Gastrocnemius medialis (tissue), 4 donors: ENCODE measurements around the gene ITPR2. TPM values are rescaled to one million over a fixed set of nuclear protein-coding genes. Genes with fewer than 3 reads are reported as not detected.

Experiments used
- ATAC-seq, 2 donors: fragments of 150-250 bp; one replicate each; pipeline ENCODE4 v1.9.1; 2016
- DNase-seq, 2 donors: peaks; one replicate each; pipeline ENCODE4 v3.0.0-alpha.2; 2019
- H3K27ac ChIP-seq, 4 donors: fragments of 200-600 bp; sonication (generic); 1 replicate in 1 of 4; 2 replicates in 3 of 4; pipeline ENCODE4 v1.5.1; 2016 to 2018; ENCODE audit warnings: mild to moderate bottlenecking in 2 of 4, moderate library complexity in 1 of 4
- H3K27me3 ChIP-seq, 3 donors: fragments of 200-600 bp; sonication (generic) in 2 of 3; 1 replicate in 1 of 3; 2 replicates in 2 of 3; pipeline versions ENCODE4 v1.5.1 to v1.6.0; 2016 to 2019; ENCODE audit warnings: mild to moderate bottlenecking in 1 of 3, moderate library complexity in 1 of 3
- H3K36me3 ChIP-seq, 2 donors: fragments of 200-600 bp; sonication (generic) in 1 of 2; one replicate each; pipeline ENCODE4 v1.5.1; 2017 to 2018
- H3K4me1 ChIP-seq, 2 donors: fragments of 200-600 bp; sonication (generic) in 1 of 2; one replicate each; pipeline ENCODE4 v1.5.1; 2016 to 2017; ENCODE audit warnings: mild to moderate bottlenecking in 2 of 2
- H3K4me3 ChIP-seq, 4 donors: fragments of 200-600 bp; sonication (generic) in 3 of 4; 1 replicate in 1 of 4; 2 replicates in 3 of 4; pipeline ENCODE4 v1.5.1; 2016 to 2019; ENCODE audit warnings: mild to moderate bottlenecking in 2 of 4
- H3K9me3 ChIP-seq, 3 donors: fragments of 200-600 bp; sonication (generic) in 2 of 3; 1 replicate in 1 of 3; 2 replicates in 2 of 3; pipeline ENCODE4 v1.5.1; 2016 to 2019
- POLR2A ChIP-seq, 2 donors: fragments of 450-650 bp; IDR thresholded peaks; one replicate each; pipeline ENCODE4 v1.6.1; 2017; ENCODE audit warnings: antibody characterized with exemption in 2 of 2, mild to moderate bottlenecking in 2 of 2, moderate library complexity in 2 of 2
- in situ Hi-C, 4 donors: fragments of 200-750 bp; cut with MboI; loops; one replicate each; pipeline versions ENCODE4 v1.15.0 to v1.8.0; 2017; ENCODE audit warnings: low sequenced_read_pairs in 4 of 4
- intact Hi-C: fragments of 100-400 bp; cut with DNase I; formaldehyde crosslinking; loops from one replicate; pipeline ENCODE4 v1.15.1; 2023; ENCODE audit warnings: low total_unique reads
- total RNA-seq, 4 donors: library from RNA; depleted of rRNA; stranded (reverse); fragments of >200 nt; gene quantifications; one replicate each; pipeline versions ENCODE4 v1.1.0 to v1.2.3, GENCODE V29; 2016
- TF ChIP-seq, protein P1 (sequence below), 5 experiments: fragments of 450-650 bp in 3 of 5; fragments of 200-600 bp in 2 of 5; sonication (generic) in 2 of 5; IDR thresholded peaks in 4 of 5; conservative IDR thresholded peaks in 1 of 5; 1 replicate in 4 of 5; 2 replicates in 1 of 5; pipeline ENCODE4 v1.5.1; 2016 to 2019; ENCODE audit warnings: antibody characterized with exemption in 5 of 5, mild to moderate bottlenecking in 3 of 5, moderate library complexity in 3 of 5

The ITPR2 gene
- total RNA-seq, 4 donors from 2014 or later = 3.8 to 23.8 (median 4.1) TPM

- DNase-seq (no peak), ATAC-seq (no peak)
- intact Hi-C loops = no loop called here
- Histone ChIP-seq H3K4me1 (peaks cover 0 to 22% of the 10 kb centered on the region in 2 donors), H3K27ac (no peak overlapping the region), H3K36me3 (no peaks in the 10 kb centered on the region), H3K4me3 (no peak overlapping the region), H3K9me3 (no peaks in the 10 kb centered on the region), H3K27me3 (no peaks in the 10 kb centered on the region)
- TF ChIP-seq, protein P1, sequence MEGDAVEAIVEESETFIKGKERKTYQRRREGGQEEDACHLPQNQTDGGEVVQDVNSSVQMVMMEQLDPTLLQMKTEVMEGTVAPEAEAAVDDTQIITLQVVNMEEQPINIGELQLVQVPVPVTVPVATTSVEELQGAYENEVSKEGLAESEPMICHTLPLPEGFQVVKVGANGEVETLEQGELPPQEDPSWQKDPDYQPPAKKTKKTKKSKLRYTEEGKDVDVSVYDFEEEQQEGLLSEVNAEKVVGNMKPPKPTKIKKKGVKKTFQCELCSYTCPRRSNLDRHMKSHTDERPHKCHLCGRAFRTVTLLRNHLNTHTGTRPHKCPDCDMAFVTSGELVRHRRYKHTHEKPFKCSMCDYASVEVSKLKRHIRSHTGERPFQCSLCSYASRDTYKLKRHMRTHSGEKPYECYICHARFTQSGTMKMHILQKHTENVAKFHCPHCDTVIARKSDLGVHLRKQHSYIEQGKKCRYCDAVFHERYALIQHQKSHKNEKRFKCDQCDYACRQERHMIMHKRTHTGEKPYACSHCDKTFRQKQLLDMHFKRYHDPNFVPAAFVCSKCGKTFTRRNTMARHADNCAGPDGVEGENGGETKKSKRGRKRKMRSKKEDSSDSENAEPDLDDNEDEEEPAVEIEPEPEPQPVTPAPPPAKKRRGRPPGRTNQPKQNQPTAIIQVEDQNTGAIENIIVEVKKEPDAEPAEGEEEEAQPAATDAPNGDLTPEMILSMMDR (IDR thresholded peaks at IDR 0.05 in 4 of 5, conservative IDR thresholded peaks at IDR 0.05 in 1 of 5) = no peak
- no peak for TF ChIP-seq POLR2A (IDR thresholded peaks at IDR 0.05)
- in situ Hi-C loops = no loop called here
These were observed 33.3 kb downstream of the ITPR2 start for GRCh38 chr12:26799741-26800140.

DNA sequence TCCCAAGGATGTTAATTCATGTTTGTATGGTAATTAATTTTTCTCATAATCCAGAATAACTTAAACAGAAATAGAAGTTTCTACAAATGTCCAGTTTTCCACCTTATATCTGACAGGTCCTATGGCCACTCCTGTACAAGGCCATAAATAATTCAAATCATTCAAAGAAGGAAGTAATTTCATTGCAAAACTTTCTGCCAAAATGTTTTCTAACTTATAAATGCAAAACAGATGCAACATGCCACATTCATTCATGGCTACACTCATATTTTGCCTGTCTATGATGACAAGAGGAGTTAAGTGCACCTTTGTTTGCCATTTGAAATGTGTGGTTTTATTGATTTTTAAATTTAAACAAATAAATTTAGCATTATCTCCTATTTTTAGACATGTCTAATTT lies 34.4 kb downstream of the ITPR2 start:
- Histone ChIP-seq H3K36me3 (no peaks in the 10 kb centered on the region), H3K27ac (no peak overlapping the region), H3K27me3 (no peaks in the 10 kb centered on the region), H3K9me3 (no peaks in the 10 kb centered on the region), H3K4me1 (peaks cover 0 to 18% of the 10 kb centered on the region in 2 donors), H3K4me3 (no peak overlapping the region)
- intact Hi-C loops = no loop called here
- TF ChIP-seq POLR2A (IDR thresholded peaks at IDR 0.05) = no peak
- TF ChIP-seq, protein P1 (IDR thresholded peaks at IDR 0.05 in 4 of 5, conservative IDR thresholded peaks at IDR 0.05 in 1 of 5) = no peak
- DNase-seq = no peak
- in situ Hi-C loops = no loop called here
- ATAC-seq = no peak

DNA sequence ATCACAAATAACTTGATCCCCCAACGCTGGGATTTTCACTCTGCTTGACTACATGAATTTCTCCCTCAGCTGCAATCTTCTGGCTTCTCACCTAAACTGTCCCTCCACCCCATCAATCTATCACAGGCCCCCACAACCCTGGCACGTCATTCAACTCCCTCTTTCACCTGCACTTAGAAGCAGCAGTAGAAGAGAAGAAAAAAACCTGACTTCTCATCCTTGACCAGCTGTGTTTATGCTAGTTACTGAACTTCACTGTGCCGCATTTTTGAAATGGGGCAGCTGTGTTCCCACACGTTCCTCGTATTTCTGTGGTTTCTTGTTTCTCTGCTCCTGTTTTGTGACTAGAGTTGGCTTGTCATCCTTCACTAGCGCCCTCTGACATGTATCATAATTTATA lies 35.0 kb downstream of the ITPR2 start:
- H3K9me3 ChIP-seq = no peaks in the 10 kb centered on the region
- TF ChIP-seq POLR2A (IDR thresholded peaks at IDR 0.05) = no peak
- TF ChIP-seq, protein P1 (IDR thresholded peaks at IDR 0.05 in 4 of 5, conservative IDR thresholded peaks at IDR 0.05 in 1 of 5) = no peak
- in situ Hi-C loops = no loop called here
- ATAC-seq (no peak), DNase-seq (no peak)
- no peaks in the 10 kb centered on the region for H3K27me3 ChIP-seq
- no peak overlapping the region for H3K4me3 ChIP-seq
- peaks cover 0 to 13% of the 10 kb centered on the region in 2 donors for H3K4me1 ChIP-seq
- no peaks in the 10 kb centered on the region for H3K36me3 ChIP-seq
- no peak overlapping the region for H3K27ac ChIP-seq
- intact Hi-C loops = no loop called here

- in situ Hi-C loops = no loop called here
- Histone ChIP-seq H3K9me3 (no peaks in the 10 kb centered on the region), H3K4me3 (no peak overlapping the region), H3K36me3 (no peaks in the 10 kb centered on the region), H3K4me1 (peaks cover 0 to 26% of the 10 kb centered on the region in 2 donors), H3K27ac (no peak overlapping the region), H3K27me3 (no peaks in the 10 kb centered on the region)
- ATAC-seq (no peak), DNase-seq (no peak)
- intact Hi-C loops = no loop called here
- TF ChIP-seq, protein P1 (IDR thresholded peaks at IDR 0.05 in 4 of 5, conservative IDR thresholded peaks at IDR 0.05 in 1 of 5) = no peak
- no peak for TF ChIP-seq POLR2A (IDR thresholded peaks at IDR 0.05)
These were observed 37.1 kb downstream of the ITPR2 start for GRCh38 chr12:26795910-26796309.

GRCh38 chr12:26791301-26791791 lies 41.6 kb downstream of the ITPR2 start:
- H3K4me1 ChIP-seq = peaks cover 9 to 29% of the 10 kb centered on the region in 2 donors
- no peak overlapping the region for H3K27ac ChIP-seq
- no peak overlapping the region for H3K4me3 ChIP-seq
- in situ Hi-C loops (no loop called here), intact Hi-C loops (no loop called here)
- H3K9me3 ChIP-seq = no peaks in the 10 kb centered on the region
- no peak for TF ChIP-seq POLR2A (IDR thresholded peaks at IDR 0.05)
- TF ChIP-seq, protein P1 (IDR thresholded peaks at IDR 0.05 in 4 of 5, conservative IDR thresholded peaks at IDR 0.05 in 1 of 5) = no peak
- H3K27me3 ChIP-seq = no peaks in the 10 kb centered on the region
- H3K36me3 ChIP-seq = no peaks in the 10 kb centered on the region
- no peak for DNase-seq
- no peak for ATAC-seq
